Ascending aorta (tissue), 2 donors: ENCODE measurements around the gene SYF2. TPM values are rescaled to one million over a fixed set of nuclear protein-coding genes. Genes with fewer than 3 reads are reported as not detected.
A peak's percentile ranks its signal among the peaks of the same experiment; 100 is the strongest.
"Not testable (repeated sequence)": the region's sequence is repeated elsewhere in the genome, so short reads cannot be mapped to it uniquely, and the experiment has no call there.

Experiments used
- DNase-seq, 2 donors: peaks; one replicate each; pipeline ENCODE4 v3.0.0-alpha.2; 2019; ENCODE audit warnings: low spot score in 2 of 2
- H3K27ac ChIP-seq, 2 donors: fragments of 200-600 bp; sonication (generic); one replicate each; pipeline ENCODE4 v1.5.1; 2016 to 2017; ENCODE audit warnings: mild to moderate bottlenecking in 1 of 2
- H3K27me3 ChIP-seq: fragments of 200-600 bp; sonication (generic); one replicate; pipeline ENCODE4 v1.5.1; 2017
- H3K36me3 ChIP-seq, 2 donors: fragments of 200-600 bp; sonication (generic); one replicate each; pipeline ENCODE4 v1.5.1; 2016
- H3K4me1 ChIP-seq, 2 donors: fragments of 200-600 bp; sonication (generic); one replicate each; pipeline ENCODE4 v1.5.1; 2016 to 2017; ENCODE audit warnings: mild to moderate bottlenecking in 1 of 2
- H3K4me3 ChIP-seq, 2 donors: fragments of 200-600 bp; sonication (generic); one replicate each; pipeline ENCODE4 v1.5.1; 2016 to 2017; ENCODE audit warnings: mild to moderate bottlenecking in 1 of 2
- H3K9me3 ChIP-seq, 2 donors: fragments of 200-600 bp; sonication (generic); one replicate each; pipeline ENCODE4 v1.5.1; 2016
- intact Hi-C: fragments of 100-400 bp; cut with DNase I; formaldehyde crosslinking; loops from one replicate; pipeline ENCODE4 v1.15.1; 2023
- total RNA-seq: library from RNA; depleted of rRNA; stranded (reverse); fragments of >200 nt; gene quantifications from one replicate; pipeline ENCODE4 v1.1.0, GENCODE V29; 2016
- TF ChIP-seq, protein P1 (sequence below), 3 experiments: fragments of 200-600 bp in 2 of 3; fragments of 450-650 bp in 1 of 3; sonication (generic) in 2 of 3; IDR thresholded peaks; one replicate each; pipeline ENCODE4 v1.5.1; 2016 to 2019; ENCODE audit warnings: antibody characterized with exemption in 3 of 3, mild to moderate bottlenecking in 1 of 3, moderate library complexity in 1 of 3

SYF2 gene
- total RNA-seq, 1 donor from 2014 or later = 14.3 TPM

DNA sequence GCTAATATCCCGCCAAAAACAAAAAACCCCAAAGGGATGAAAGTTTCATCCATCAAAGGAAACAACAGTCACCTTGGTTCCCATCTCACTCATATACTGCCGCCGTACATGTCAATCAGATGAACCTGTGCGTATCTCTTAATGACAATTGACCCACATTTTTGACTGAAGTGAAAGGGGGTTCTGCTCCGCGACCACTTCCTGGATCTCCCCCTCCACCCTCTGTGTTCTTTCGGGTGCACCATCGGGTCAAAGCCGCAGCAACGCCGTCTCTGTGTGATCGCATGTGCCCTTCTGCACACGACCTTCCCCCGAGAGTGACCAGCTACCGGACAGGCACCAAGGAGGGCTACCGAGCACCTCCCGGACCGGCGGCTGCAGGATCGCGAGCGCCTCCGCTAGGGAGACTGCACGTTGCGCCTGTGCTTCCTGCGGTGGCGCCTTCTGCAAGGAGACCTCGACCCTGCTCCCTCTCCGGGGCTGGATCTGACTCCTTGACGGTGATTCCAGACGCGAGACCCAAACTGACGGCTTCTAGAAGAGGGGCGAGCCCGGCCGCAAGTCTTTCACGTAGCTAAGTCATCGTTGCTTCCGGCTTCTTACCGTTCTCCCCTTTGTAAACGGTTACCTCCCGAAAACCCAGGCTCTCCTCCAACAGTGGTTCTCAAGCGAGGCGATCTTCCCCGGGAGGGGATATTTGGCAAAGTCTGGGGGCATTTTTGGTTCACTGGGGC lies 34.4 kb upstream of the SYF2 start:
- H3K27me3 ChIP-seq, H3K36me3 ChIP-seq, H3K4me1 ChIP-seq, H3K9me3 ChIP-seq, DNase-seq, intact Hi-C loops: not testable (repeated sequence)
- TF ChIP-seq, protein P1, sequence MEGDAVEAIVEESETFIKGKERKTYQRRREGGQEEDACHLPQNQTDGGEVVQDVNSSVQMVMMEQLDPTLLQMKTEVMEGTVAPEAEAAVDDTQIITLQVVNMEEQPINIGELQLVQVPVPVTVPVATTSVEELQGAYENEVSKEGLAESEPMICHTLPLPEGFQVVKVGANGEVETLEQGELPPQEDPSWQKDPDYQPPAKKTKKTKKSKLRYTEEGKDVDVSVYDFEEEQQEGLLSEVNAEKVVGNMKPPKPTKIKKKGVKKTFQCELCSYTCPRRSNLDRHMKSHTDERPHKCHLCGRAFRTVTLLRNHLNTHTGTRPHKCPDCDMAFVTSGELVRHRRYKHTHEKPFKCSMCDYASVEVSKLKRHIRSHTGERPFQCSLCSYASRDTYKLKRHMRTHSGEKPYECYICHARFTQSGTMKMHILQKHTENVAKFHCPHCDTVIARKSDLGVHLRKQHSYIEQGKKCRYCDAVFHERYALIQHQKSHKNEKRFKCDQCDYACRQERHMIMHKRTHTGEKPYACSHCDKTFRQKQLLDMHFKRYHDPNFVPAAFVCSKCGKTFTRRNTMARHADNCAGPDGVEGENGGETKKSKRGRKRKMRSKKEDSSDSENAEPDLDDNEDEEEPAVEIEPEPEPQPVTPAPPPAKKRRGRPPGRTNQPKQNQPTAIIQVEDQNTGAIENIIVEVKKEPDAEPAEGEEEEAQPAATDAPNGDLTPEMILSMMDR (IDR thresholded peaks at IDR 0.05) = peak in 1 of 3 experiments; percentile 33
- H3K4me3 ChIP-seq = peak overlapping the region; percentile 42 to 81
- peak overlapping the region in 1 of 2 donors; percentile 92 for H3K27ac ChIP-seq

DNA sequence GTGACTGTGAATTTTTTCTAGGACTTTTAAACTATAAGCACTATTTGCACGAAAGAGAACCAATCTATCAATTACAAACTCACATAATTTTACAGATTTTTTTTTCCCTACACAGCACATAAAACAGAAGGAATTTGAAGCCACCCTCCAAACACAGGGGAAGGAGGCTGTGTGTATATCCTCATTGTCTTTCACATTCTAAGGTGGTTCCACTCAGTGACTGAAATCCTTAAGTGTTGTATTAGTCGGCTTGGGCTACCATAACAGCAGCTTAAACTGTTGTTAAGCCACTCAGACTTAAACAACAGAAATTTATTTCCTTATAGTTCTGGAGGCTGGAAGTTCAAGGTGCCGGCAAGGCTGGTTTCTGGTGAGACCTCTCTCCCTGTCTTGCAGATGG lies 28.0 kb upstream of the SYF2 start:
- H3K4me3 ChIP-seq, H3K27ac ChIP-seq, H3K9me3 ChIP-seq, H3K36me3 ChIP-seq, DNase-seq, H3K27me3 ChIP-seq, intact Hi-C loops: not testable (repeated sequence)
- peaks cover 0 to 20% of the 10 kb centered on the region in 2 donors for H3K4me1 ChIP-seq

DNA sequence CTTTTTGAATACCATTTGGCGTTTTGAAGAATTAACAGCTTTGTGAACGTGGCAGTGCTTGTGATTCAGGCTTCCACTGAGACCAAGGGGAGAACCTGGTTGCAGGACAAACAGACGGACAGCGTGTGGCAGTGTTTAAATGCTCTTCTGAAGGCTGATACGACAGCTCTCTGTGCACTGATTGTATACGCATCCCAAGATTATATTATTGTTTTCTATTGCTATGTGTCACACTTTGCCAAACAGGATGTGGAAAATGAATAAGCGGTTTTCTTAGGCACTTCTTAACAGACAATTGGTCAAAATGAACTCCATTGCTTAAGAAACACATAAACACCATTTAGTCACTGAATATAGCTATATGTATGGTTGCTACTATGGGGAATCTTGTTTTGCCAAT lies 27.5 kb upstream of the SYF2 start:
- DNase-seq, intact Hi-C loops, H3K36me3 ChIP-seq, H3K4me3 ChIP-seq, H3K27me3 ChIP-seq, H3K9me3 ChIP-seq: not testable (repeated sequence)
- Histone ChIP-seq H3K27ac (peak overlapping the region in 1 of 2 donors; percentile 40), H3K4me1 (peaks cover 0 to 20% of the 10 kb centered on the region in 2 donors)

DNA sequence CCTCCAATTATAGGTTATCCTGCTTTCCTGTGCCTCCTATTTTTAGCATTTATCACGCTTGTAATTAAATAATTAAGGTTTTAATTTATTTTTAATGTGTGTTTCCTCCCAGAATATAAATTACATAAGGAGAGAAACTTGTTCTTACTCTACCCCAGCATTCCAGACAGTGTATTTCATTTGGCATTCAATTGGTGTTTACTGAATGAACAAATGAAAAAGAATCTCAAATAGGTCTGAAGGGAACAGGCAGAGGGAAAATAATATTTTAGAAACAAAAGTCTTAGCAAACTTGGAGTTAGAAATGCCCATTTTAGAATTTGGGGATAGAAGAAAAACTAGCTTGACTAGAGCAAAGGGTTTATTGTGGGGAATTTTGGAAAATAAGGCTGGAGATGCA lies 24.9 kb upstream of the SYF2 start:
- peak overlapping the region; percentile 72 to 77 for H3K27ac ChIP-seq
- intact Hi-C loops = no loop called here

DNA sequence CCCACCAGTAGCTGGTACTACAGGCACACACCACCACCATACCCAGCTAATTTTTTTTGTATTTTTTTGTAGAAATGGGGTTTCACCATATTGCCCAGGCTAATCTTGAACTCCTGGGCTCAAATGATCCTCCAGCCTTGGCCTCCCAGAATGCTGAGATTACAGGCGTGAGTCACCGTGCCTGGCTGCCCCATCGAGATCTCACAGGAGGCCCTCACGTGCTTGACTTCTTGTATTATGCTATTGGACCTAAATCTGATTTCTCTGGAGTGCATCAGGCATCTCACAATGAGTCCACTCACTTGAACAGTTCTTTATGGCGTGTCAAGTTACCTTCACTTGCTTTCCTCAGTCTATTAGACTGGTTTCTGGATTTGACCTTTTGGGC lies 24.3 kb upstream of the SYF2 start:
- Histone ChIP-seq H3K36me3 (no peaks in the 10 kb centered on the region), H3K4me1 (peaks cover 0 to 20% of the 10 kb centered on the region in 2 donors), H3K27me3 (no peaks in the 10 kb centered on the region), H3K27ac (peak overlapping the region; percentile 72 to 77), H3K4me3 (no peak overlapping the region), H3K9me3 (no peaks in the 10 kb centered on the region)
- TF ChIP-seq, protein P1 (IDR thresholded peaks at IDR 0.05) = no peak
- no peak for DNase-seq
- intact Hi-C loops = no loop called here

More for the DNA sequence above, 24.9 kb upstream of the SYF2 start:
- no peaks in the 10 kb centered on the region for H3K36me3 ChIP-seq
- no peak for DNase-seq
- H3K27me3 ChIP-seq = no peaks in the 10 kb centered on the region
- peaks cover 0 to 20% of the 10 kb centered on the region in 2 donors for H3K4me1 ChIP-seq
- no peak overlapping the region for H3K4me3 ChIP-seq
- H3K9me3 ChIP-seq = no peaks in the 10 kb centered on the region
- TF ChIP-seq, protein P1 (IDR thresholded peaks at IDR 0.05) = no peak

DNA sequence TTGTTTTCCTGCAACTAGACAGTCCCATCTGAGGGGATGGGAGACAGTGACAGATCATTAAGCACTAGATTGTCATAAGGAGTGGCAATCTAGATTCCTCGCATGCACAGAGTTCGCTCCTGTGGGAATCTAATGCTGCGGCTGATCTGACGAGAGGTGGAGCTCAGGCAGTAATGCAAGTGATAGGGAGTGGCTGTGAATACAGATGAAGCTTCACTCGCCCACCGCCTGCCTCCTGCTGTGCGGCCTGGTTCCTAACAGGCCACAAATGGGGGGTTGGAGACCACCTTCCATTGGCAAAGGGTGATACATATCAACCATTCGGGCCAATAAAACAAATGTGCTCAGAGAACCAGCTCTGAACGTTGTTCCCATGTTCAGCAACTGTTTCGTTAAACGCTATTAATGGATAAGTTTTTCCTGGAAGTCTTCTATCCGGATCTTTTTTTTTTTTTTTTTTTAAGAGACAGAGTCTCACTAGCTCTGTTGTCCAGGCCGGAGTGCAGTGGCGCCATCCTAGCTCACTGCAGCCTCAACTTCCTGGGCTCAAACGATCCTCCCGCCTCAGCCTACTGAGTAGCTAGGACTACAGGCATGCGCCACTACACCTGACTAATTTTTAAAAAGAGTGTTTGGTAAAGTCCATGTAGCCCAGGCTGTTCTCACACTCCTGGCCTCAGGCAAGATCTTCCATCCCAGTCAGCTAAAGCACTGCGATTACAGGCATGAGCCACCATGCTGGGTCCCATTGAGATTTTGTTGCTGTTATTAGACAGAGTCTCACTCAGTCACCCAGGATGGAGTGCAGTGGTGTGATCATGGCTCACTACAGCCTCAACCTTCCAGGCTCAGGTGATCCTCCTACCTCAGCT lies 23.6 kb upstream of the SYF2 start:
- TF ChIP-seq, protein P1 (IDR thresholded peaks at IDR 0.05) = no peak
- intact Hi-C loops = no loop called here
- H3K4me1 ChIP-seq = peaks cover 0 to 20% of the 10 kb centered on the region in 2 donors
- H3K27ac ChIP-seq = peak overlapping the region; percentile 72 to 77
- H3K27me3 ChIP-seq = no peaks in the 10 kb centered on the region
- H3K36me3 ChIP-seq = no peaks in the 10 kb centered on the region
- no peak for DNase-seq
- H3K9me3 ChIP-seq = no peaks in the 10 kb centered on the region
- H3K4me3 ChIP-seq = no peak overlapping the region
